ENCODE measurements around the gene ZNF699.

DNA sequence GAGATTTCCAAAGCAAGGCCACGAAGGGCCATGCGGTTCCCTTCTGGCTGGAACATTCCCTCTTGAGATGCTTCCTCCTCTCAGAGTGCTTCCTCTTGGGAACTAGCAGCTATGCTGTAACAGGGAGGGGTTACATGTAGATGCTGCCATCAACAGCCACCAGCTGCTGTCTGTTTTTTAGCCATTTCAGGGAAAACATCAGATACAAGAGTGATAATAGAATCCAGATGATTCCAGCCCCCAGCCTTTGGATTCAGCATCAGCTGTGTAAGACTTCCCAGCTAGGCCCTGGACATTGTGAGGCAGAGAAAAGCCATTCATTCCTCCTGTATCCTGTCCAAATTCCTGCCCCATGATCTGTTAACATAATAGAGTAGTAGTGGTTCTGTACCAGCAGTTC lies 45.0 kb upstream of the ZNF699 start:
- no peak for TF ChIP-seq POLR2A (IDR thresholded peaks at IDR 0.05)
- TF ChIP-seq, protein P1, sequence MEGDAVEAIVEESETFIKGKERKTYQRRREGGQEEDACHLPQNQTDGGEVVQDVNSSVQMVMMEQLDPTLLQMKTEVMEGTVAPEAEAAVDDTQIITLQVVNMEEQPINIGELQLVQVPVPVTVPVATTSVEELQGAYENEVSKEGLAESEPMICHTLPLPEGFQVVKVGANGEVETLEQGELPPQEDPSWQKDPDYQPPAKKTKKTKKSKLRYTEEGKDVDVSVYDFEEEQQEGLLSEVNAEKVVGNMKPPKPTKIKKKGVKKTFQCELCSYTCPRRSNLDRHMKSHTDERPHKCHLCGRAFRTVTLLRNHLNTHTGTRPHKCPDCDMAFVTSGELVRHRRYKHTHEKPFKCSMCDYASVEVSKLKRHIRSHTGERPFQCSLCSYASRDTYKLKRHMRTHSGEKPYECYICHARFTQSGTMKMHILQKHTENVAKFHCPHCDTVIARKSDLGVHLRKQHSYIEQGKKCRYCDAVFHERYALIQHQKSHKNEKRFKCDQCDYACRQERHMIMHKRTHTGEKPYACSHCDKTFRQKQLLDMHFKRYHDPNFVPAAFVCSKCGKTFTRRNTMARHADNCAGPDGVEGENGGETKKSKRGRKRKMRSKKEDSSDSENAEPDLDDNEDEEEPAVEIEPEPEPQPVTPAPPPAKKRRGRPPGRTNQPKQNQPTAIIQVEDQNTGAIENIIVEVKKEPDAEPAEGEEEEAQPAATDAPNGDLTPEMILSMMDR (IDR thresholded peaks at IDR 0.05): no peak

Measured in testis (tissue), 2 donors.